Testis (tissue), 3 donors: ENCODE results near the gene C15orf61. TPM values are rescaled to one million over a fixed set of nuclear protein-coding genes. Genes with fewer than 3 reads are reported as not detected.

Experiments used
- DNase-seq: peaks from one replicate; pipeline ENCODE4 v3.0.0-alpha.2; 2019
- H3K27ac ChIP-seq, 2 donors: fragments of 200-600 bp; sonication (generic); one replicate each; pipeline ENCODE4 v1.5.1; 2019
- H3K27me3 ChIP-seq: fragments of 200-600 bp; sonication (generic); one replicate; pipeline ENCODE4 v1.5.1; 2019
- H3K36me3 ChIP-seq: fragments of 200-600 bp; sonication (generic); one replicate; pipeline ENCODE4 v1.5.1; 2017; ENCODE audit warnings: low read depth; ENCODE audit errors: missing control alignments
- H3K4me1 ChIP-seq: fragments of 200-600 bp; sonication (generic); one replicate; pipeline ENCODE4 v1.5.1; 2019
- H3K4me3 ChIP-seq, 2 donors: fragments of 200-600 bp; sonication (generic); one replicate each; pipeline ENCODE4 v1.5.1; 2017 to 2019
- H3K9me3 ChIP-seq: fragments of 200-600 bp; sonication (generic); one replicate; pipeline ENCODE4 v1.5.1; 2017
- CTCF ChIP-seq, 3 experiments: fragments of 450-650 bp in 2 of 3; fragments of 200-600 bp in 1 of 3; sonication (generic) in 1 of 3; IDR thresholded peaks; one replicate each; pipeline ENCODE4 v1.5.1; 2016 to 2019; ENCODE audit warnings: antibody characterized with exemption in 3 of 3, mild to moderate bottlenecking in 2 of 3, moderate library complexity in 1 of 3
- POLR2A ChIP-seq: fragments of 450-650 bp; IDR thresholded peaks from one replicate; pipeline ENCODE4 v1.6.1; 2017; ENCODE audit warnings: antibody characterized with exemption, mild to moderate bottlenecking, moderate library complexity
- WGBS, 2 donors: methylation state at CpG; one replicate each; pipeline ENCODE4 v1.1.5; 2018; 5-methylcytosine and 5-hydroxymethylcytosine counted together
- intact Hi-C: fragments of 100-400 bp; cut with DNase I; formaldehyde crosslinking; loops from one replicate; pipeline ENCODE4 v1.15.1; 2023; ENCODE audit warnings: low total_unique reads
- polyA plus RNA-seq: library from polyadenylated mRNA; stranded (reverse); fragments of 350-450 nt; fragmentation: Illumina TruSeq; extraction: RNeasy Lipid Tissue Mini Kit (QIAGEN cat#74804); gene quantifications from one replicate; pipeline ENCODE4 v1.2.3, GENCODE V29; 2014; ENCODE audit warnings: low read depth, low replicate concordance; ENCODE audit not compliant: insufficient read depth
- total RNA-seq, 2 donors: library from RNA; depleted of rRNA; stranded (reverse); fragments of >200 nt; gene quantifications; one replicate each; pipeline ENCODE4 v1.2.3, GENCODE V29; 2016

Gene C15orf61
- total and polyA plus RNA-seq, 3 donors from 2014 or later, result 24.9 to 42.8 (median 28.6) TPM

DNA sequence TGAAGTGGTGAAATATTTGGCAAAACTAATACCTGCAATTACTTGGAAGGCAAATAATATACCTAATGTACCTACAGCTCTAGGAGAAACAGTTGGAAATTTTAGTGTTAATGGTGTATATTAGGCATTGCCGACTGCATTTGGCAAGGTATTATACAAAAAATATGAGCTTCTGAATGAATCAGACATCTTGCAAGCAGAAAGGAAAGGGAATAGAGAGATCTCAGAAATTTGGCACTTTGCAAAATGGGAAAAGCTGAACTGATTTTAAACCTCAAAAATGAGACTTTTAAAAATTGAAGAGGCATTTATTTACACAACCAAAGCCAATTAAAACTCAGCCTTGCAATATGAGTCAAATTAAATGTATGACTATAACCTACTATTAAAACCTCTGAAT lies 40.2 kb upstream of the C15orf61 start:
- TF ChIP-seq CTCF (IDR thresholded peaks at IDR 0.05), result no peak
- TF ChIP-seq POLR2A, result no peak
- no peaks in the 10 kb centered on the region for H3K27me3 ChIP-seq
- WGBS, 2 donors, result 57 to 64% methylated on average over 1 of the region's 1 CpG
- H3K36me3 ChIP-seq, result no peaks in the 10 kb centered on the region
- no peaks in the 10 kb centered on the region for H3K4me1 ChIP-seq
- H3K9me3 ChIP-seq, result no peaks in the 10 kb centered on the region
- intact Hi-C loops, result no loop called here
- no peak overlapping the region for H3K4me3 ChIP-seq
- no peak for DNase-seq
- no peak overlapping the region for H3K27ac ChIP-seq

- no peak overlapping the region for H3K27ac ChIP-seq
- H3K4me3 ChIP-seq, result no peak overlapping the region
- no peaks in the 10 kb centered on the region for H3K27me3 ChIP-seq
- DNase-seq, result no peak
- intact Hi-C loops, result no loop called here
- H3K4me1 ChIP-seq, result no peaks in the 10 kb centered on the region
- H3K36me3 ChIP-seq, result no peaks in the 10 kb centered on the region
- H3K9me3 ChIP-seq, result no peaks in the 10 kb centered on the region
- 94 to 97% methylated on average over 2 of the region's 2 CpGs for WGBS, 2 donors
- no peak for TF ChIP-seq POLR2A
- no peak for TF ChIP-seq CTCF (IDR thresholded peaks at IDR 0.05)
Measured at GRCh38 chr15:67481680-67482079, 39.3 kb upstream of the C15orf61 start.

GRCh38 chr15:67495585-67495984 lies 25.3 kb upstream of the C15orf61 start:
- H3K27me3 ChIP-seq, result no peaks in the 10 kb centered on the region
- TF ChIP-seq POLR2A (no peak), CTCF (IDR thresholded peaks at IDR 0.05) (no peak)
- WGBS, 2 donors, result 95 to 100% methylated on average over 1 of the region's 1 CpG
- no peaks in the 10 kb centered on the region for H3K36me3 ChIP-seq
- no peak overlapping the region for H3K27ac ChIP-seq
- DNase-seq, result no peak
- intact Hi-C loops, result no loop called here
- no peaks in the 10 kb centered on the region for H3K9me3 ChIP-seq
- no peak overlapping the region for H3K4me3 ChIP-seq
- H3K4me1 ChIP-seq, result no peaks in the 10 kb centered on the region

DNA sequence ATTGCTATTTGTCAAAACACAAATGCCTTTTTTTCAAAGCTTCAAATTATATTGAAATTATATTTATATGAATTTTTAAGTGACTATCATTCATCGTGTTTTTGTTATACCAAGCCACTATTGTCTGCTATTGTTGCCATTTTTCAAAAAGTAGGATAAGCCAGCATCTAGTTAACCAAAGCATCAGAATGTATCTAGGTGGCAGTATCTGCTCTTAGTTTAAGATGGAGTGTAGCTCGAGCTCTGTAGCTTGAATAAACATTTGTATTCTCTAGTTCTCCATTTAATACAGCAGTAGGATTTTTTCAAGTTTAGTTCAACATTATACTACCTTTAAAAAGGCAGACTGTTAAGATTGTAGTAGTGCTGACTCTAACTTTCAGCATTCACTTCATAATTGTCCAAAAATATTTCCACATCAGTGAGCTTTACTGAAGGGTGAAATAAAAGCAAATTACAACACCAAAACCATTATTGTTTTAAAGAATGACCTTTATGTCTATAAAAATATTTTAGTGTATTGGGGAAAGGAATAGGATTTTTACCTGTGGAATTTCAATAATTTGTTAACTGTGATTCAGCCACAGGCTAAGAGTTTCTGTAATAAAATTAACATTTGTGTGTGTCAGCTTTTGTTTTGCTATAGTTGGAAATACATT lies 19.6 kb upstream of the C15orf61 start:
- Histone ChIP-seq H3K36me3 (no peaks in the 10 kb centered on the region), H3K9me3 (no peaks in the 10 kb centered on the region), H3K27ac (no peak overlapping the region), H3K4me3 (no peak overlapping the region), H3K4me1 (no peaks in the 10 kb centered on the region), H3K27me3 (no peaks in the 10 kb centered on the region)
- TF ChIP-seq CTCF (IDR thresholded peaks at IDR 0.05) (no peak), POLR2A (no peak)
- intact Hi-C loops, result no loop called here
- DNase-seq, result no peak
- whole genome bisulfite sequencing, 2 donors, result 32 to 33% methylated on average over 2 of the region's 2 CpGs

GRCh38 chr15:67501836-67502461 lies 19.0 kb upstream of the C15orf61 start:
- TF ChIP-seq POLR2A, result no peak
- TF ChIP-seq CTCF (IDR thresholded peaks at IDR 0.05), result no peak
- intact Hi-C loops, result no loop called here
- H3K9me3 ChIP-seq, result no peaks in the 10 kb centered on the region
- no peak for DNase-seq
- H3K4me1 ChIP-seq, result no peaks in the 10 kb centered on the region
- H3K36me3 ChIP-seq, result no peaks in the 10 kb centered on the region
- H3K4me3 ChIP-seq, result no peak overlapping the region
- 69 to 77% methylated on average over 13 of the region's 13 CpGs for WGBS, 2 donors
- no peak overlapping the region for H3K27ac ChIP-seq
- no peaks in the 10 kb centered on the region for H3K27me3 ChIP-seq
